Measurements from ENCODE around the gene SHROOM1. TPM values are rescaled to one million over a fixed set of nuclear protein-coding genes. Genes with fewer than 3 reads are reported as not detected.
A peak's percentile ranks its signal among the peaks of the same experiment; 100 is the strongest.

SHROOM1 gene
- total and polyA plus RNA-seq, 8 donors, result 8.1 to 20.6 (median 10.0) TPM

DNA sequence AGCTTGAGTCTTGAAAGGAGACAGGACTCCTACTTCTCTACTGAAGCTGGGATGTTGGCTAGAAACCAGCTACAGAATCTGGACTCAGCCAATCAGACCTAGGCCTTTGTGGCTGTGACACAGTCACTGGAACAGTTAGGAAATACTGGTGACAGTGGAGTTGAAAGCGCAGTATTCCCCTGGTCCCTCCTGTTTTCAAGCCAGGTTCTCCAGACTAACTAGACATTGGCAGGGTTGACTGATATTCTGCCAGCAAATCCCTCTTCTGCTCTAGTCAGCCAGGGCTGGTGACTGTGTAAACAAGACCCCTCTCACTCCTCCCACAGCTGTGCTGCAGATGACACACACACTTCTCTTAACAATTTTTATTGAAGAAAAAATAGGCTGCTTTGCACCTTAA is 8.7 kb downstream of the SHROOM1 start:
- Histone ChIP-seq H3K27me3 (peaks cover 0 to 73% of the 10 kb centered on the region in 2 donors), H3K9me3 (no peaks in the 10 kb centered on the region), H3K27ac (no peak overlapping the region), H3K36me3 (peaks cover 0 to 24% of the 10 kb centered on the region in 2 donors), H3K4me3 (no peak overlapping the region), H3K4me1 (peaks cover 4 to 30% of the 10 kb centered on the region in 2 donors)
- DNase-seq (no peak), ATAC-seq (no peak)
- intact Hi-C loops (cut with DNase I), result no loop called here
- TF ChIP-seq, protein P1, sequence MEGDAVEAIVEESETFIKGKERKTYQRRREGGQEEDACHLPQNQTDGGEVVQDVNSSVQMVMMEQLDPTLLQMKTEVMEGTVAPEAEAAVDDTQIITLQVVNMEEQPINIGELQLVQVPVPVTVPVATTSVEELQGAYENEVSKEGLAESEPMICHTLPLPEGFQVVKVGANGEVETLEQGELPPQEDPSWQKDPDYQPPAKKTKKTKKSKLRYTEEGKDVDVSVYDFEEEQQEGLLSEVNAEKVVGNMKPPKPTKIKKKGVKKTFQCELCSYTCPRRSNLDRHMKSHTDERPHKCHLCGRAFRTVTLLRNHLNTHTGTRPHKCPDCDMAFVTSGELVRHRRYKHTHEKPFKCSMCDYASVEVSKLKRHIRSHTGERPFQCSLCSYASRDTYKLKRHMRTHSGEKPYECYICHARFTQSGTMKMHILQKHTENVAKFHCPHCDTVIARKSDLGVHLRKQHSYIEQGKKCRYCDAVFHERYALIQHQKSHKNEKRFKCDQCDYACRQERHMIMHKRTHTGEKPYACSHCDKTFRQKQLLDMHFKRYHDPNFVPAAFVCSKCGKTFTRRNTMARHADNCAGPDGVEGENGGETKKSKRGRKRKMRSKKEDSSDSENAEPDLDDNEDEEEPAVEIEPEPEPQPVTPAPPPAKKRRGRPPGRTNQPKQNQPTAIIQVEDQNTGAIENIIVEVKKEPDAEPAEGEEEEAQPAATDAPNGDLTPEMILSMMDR (IDR thresholded peaks at IDR 0.05), result no peak

DNA sequence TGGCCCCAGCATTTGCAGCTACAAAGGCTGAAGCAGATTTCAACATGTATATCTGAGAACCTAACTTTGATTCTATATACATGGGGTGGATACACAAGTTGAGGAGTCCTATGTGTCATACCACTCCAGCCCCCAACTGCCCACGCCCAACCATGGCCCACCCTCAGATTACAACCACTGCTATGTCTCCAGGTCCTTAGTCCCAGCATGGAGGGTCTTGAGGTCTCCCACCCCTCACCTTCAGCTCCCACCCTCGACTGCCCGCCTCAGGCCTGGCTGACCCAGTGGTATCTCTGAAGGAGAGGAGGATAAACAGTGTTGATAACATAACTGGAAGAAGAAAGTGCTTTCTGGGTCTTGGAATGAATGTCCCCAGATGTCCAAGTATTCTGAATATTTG is 9.1 kb downstream of the SHROOM1 start:
- DNase-seq (no peak), ATAC-seq (no peak)
- H3K27ac ChIP-seq, result no peak overlapping the region
- intact Hi-C loops (cut with DNase I), result no loop called here
- no peak overlapping the region for H3K4me3 ChIP-seq
- H3K27me3 ChIP-seq, result peaks cover 0 to 69% of the 10 kb centered on the region in 2 donors
- H3K4me1 ChIP-seq, result peaks cover 4 to 30% of the 10 kb centered on the region in 2 donors
- TF ChIP-seq, protein P1 (IDR thresholded peaks at IDR 0.05), result no peak
- no peaks in the 10 kb centered on the region for H3K9me3 ChIP-seq
- H3K36me3 ChIP-seq, result peaks cover 0 to 24% of the 10 kb centered on the region in 2 donors

DNA sequence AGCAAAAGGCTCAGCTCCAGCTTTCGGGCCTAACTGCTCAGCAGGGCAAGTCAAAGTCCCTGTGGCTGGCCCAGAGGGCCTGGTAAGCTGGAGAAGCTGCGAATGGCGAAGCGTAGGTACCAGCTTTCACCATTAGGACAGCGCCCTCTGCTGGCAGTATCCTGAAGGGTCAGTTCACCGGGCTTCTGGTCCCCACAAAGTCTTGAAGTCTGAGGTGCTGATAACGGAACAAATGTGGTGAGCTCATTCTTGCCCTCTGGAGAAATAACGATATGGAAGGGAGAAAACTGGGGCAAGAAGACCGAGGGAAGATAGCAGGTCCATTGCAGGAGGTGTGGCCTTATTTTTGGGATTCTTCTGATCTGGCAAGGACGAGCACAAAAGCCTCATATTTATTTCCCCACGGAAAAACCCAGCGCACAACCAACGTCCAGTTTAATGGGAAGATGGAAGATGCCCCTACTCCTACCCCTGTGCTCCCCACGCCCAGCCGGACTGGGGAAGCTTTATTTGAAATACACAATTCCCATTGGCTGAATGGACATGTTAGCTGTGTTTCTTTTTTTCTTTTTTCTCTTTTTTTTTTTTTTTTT is 10.2 kb downstream of the SHROOM1 start:
- peak; percentile 77 to 91 (median 89) for DNase-seq
- H3K4me1 ChIP-seq, result peaks cover 4 to 22% of the 10 kb centered on the region in 2 donors

DNA sequence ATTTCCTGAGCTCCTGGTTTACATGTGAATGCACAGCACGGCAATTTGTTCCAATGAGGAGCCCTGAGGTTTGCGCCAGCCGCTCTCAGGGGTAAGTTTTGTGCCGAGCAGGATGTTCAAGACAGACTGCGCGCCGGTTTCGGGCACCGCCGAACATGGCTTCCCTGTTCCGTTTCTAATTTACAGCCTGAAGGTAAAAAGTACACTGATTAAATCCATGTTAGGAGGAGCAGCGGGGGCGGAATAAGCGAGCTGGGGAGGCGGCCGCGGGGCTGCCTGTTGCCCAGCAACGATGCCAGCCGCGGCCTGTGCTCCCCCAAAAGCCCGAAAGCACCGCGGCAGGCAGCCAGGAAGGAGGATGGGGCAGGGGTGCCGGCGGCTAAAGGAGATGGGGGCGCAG is 11.0 kb downstream of the SHROOM1 start:
- Histone ChIP-seq H3K27me3 (peaks cover 0 to 59% of the 10 kb centered on the region in 2 donors), H3K27ac (no peak overlapping the region), H3K36me3 (peaks cover 0 to 15% of the 10 kb centered on the region in 2 donors), H3K4me1 (peaks cover 4 to 21% of the 10 kb centered on the region in 2 donors), H3K9me3 (no peaks in the 10 kb centered on the region), H3K4me3 (no peak overlapping the region)
- intact Hi-C loops (cut with DNase I), result loop anchor here in 1 of 2 donors (5.0 kb wide), 1 partner anchor 437 kb away; no protein-coding TSS in a partner anchor
- DNase-seq, result no peak
- ATAC-seq, result no peak
- TF ChIP-seq, protein P1 (IDR thresholded peaks at IDR 0.05), result no peak

More for the DNA sequence above, 10.2 kb downstream of the SHROOM1 start:
- Histone ChIP-seq H3K36me3 (peaks cover 0 to 23% of the 10 kb centered on the region in 2 donors), H3K4me3 (no peak overlapping the region), H3K27ac (no peak overlapping the region), H3K27me3 (peaks cover 0 to 59% of the 10 kb centered on the region in 2 donors), H3K9me3 (no peaks in the 10 kb centered on the region)
- intact Hi-C loops (cut with DNase I), result no loop called here
- TF ChIP-seq, protein P1 (IDR thresholded peaks at IDR 0.05), result peak; percentile 87 to 90
- ATAC-seq, result peak; percentile 91

DNA sequence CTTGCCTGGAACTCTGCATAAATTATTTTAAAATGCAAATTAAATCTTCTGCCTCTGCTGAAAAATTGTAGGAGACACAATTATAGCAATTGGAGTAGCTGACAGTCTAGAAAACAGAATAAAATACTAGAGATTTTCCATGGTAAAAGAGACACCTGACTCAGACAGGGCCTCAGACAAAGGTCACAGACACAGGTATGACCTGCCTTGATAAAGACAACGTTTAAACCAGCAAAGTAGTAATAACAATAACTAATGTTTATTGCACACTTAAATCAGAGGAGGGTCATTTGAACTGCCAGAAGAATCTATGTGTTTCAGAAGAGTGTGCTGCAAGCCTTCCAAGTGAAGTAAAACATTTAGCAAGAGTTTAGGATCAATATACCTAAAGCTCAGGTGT is 13.4 kb downstream of the SHROOM1 start:
- Histone ChIP-seq H3K27me3 (peaks cover 23 to 59% of the 10 kb centered on the region in 2 donors), H3K4me1 (peaks cover 0 to 30% of the 10 kb centered on the region in 2 donors), H3K9me3 (no peaks in the 10 kb centered on the region), H3K27ac (no peak overlapping the region), H3K36me3 (no peaks in the 10 kb centered on the region), H3K4me3 (no peak overlapping the region)
- intact Hi-C loops (cut with DNase I), result loop anchor here in 1 of 2 donors (5.0 kb wide), 1 partner anchor 435 kb away; no protein-coding TSS in a partner anchor
- DNase-seq (no peak), ATAC-seq (no peak)
- TF ChIP-seq, protein P1 (IDR thresholded peaks at IDR 0.05), result no peak

All from left lung (tissue), 10 donors.